ENCODE measurements around the gene P2RY11.

P2RY11 gene

DNA sequence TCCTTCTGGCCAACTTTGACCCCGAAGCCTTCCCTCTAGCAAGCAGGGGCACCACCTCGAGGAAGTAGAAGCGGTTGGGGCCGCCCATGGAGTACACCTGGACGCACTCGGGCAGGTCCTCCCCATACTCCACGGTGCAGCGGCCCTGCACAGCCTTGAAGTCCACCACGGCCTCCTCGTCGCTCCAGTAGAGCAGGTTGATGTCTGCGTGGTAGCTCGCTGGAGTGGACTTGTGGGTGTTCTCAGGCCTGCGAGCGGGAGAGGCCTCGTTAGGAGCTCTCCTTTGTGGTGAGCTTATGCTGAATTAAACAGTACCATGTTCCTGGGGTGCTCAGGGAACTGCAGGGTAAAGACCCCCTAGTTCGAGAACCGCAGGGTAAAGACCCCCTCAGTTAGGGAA is 30.5 kb downstream of the P2RY11 start:
- no peak for DNase-seq

DNA sequence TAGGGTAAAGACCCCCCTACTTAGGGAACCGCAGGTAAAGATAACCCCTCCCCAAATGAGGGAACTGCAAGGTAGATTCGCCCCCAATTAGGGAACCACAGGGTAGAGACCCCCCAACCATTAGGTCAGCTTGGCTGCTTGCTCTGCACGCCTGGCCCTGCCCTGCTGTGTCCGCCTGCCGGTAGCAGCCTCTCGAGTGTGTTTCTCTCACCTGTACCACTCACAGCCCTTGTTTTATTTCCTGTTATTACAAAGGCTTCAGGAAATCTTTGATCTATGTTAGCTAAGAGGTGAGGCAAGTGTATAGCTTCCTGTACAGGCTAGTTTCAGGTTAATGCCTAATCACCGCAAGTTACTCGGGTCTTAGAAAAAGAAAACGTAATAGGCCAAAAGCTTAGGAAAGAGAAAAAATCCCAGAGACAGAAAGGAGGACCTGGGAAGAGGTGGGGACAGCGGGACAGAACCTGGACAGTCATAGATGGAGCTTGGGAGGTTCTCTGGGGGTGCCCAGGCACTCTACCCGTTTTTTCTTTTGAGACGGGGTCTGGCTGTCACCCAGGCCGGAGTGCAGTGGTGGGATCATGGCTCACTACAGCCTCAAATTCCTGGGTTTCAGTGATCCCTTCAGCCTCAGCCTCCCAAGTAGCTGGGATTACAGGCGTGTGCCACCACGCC is 31.3 kb downstream of the P2RY11 start:
- no peak for DNase-seq

DNA sequence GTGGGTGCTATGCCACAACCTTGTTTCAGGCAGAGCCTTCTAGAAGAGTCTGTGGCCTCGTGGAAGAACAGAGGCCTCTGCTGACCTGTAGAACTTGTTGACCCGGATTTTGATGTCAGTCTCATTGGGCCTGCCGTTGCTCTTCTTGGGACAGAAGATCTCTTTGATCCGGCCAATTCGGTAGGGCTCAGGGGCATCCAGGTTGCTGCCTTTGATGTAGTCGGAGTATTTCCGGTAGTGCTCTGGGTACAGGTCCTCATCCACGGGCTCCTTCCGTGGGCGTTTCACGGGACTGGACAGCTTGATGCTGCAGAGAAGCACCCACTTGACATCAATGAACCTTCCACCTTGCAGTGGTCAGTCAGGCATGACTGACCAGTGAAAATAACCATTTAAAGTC is 32.2 kb downstream of the P2RY11 start:
- no peak for DNase-seq

GRCh38 chr19:10144361-10144760 is 32.9 kb downstream of the P2RY11 start:
- no peak for DNase-seq

- DNase-seq, result no peak
Measured at GRCh38 chr19:10145031-10145430, 33.5 kb downstream of the P2RY11 start.

- no peak for DNase-seq
Measured at GRCh38 chr19:10146142-10146541, 34.6 kb downstream of the P2RY11 start.

- DNase-seq, result no peak
Measured at GRCh38 chr19:10149427-10149826, 37.9 kb downstream of the P2RY11 start.

DNA sequence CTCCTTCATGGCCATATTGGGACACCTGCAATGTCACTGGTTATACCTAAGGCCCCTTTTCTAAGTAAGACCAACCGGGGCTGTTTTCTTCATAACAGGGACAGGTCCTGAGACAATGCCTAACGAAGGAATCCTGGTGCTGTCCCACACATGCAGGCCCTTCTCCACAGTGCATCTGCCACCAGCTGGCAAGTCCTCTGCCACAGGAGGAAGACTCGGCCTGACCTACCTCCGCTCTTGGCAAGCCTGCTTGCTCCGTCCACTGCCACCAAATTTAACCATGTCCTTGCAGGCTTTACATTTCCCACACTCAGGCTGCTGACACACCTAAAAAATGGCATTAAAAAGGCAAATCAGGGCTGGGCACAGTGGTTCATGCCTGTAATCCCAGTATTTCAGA is 40.0 kb downstream of the P2RY11 start:
- DNase-seq, result no peak

DNA sequence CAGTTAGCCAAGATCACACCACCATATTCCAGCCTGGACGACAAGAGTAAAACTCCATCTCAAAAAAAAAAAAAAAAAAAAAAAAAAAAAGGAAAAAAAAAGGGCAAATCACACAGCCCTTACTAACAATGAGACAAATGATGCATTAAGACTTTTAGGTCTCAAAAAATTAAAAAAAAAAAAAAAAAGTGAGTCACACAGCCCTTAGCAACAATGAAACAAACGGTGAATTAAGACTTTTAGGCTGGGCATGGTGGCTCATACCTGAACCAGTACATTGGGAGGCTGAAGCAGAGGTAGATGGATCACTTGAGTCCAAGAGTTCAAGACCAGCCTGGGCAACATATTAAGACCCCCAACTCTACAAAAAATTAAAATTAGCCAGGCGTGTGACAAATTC is 40.6 kb downstream of the P2RY11 start:
- no peak for DNase-seq

GRCh38 chr19:10155839-10156238 is 44.3 kb downstream of the P2RY11 start:
- DNase-seq, result no peak

GRCh38 chr19:10158071-10158470 is 46.6 kb downstream of the P2RY11 start:
- DNase-seq, result no peak

- no peak for DNase-seq
Measured at GRCh38 chr19:10158485-10158884, 47.0 kb downstream of the P2RY11 start.

GRCh38 chr19:10159610-10160009 is 48.1 kb downstream of the P2RY11 start:
- DNase-seq, result no peak

- no peak for DNase-seq
Measured at GRCh38 chr19:10163536-10163935, 52.0 kb downstream of the P2RY11 start.
